Measurements from ENCODE around the gene ECT2.
A peak's percentile ranks its signal among the peaks of the same experiment; 100 is the strongest.

ECT2 gene

DNA sequence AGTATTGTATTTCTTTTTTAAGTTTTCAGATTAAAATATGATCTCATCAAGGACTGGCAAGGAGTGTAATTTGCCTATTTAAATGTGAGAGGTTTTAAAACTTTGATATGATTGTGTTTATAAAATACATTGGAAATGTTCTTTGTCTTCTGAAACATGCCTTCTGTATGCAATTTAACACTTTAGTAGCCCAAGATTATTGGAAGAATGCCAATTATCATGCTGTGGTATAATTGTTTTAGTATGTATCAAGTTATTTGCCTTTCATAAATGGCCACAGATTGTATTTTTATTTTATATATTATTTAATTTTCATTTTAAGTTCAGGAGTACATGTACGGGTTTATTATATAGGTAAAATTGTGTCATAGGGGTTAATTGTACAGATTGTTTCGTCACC, 31.7 kb downstream of the ECT2 start:
- ATAC-seq: no peak
- TF ChIP-seq ZNF565 (CRISPR knock-in tag; conservative IDR thresholded peaks at IDR 0.05; ENCODE audit: low read depth) (no peak), RARB (CRISPR knock-in tag; IDR thresholded peaks at IDR 0.05) (no peak), OSR1 (CRISPR knock-in tag; IDR thresholded peaks at IDR 0.05) (no peak), PPARA (CRISPR knock-in tag; IDR thresholded peaks at IDR 0.05; ENCODE audit: borderline replicate concordance) (no peak), ZC3H10 (CRISPR knock-in tag; IDR thresholded peaks at IDR 0.05) (no peak), ZFP3 (CRISPR knock-in tag; IDR thresholded peaks at IDR 0.05) (no peak), ESRRG (CRISPR knock-in tag; IDR thresholded peaks at IDR 0.05) (no peak)
- TF ChIP-seq, protein P1, sequence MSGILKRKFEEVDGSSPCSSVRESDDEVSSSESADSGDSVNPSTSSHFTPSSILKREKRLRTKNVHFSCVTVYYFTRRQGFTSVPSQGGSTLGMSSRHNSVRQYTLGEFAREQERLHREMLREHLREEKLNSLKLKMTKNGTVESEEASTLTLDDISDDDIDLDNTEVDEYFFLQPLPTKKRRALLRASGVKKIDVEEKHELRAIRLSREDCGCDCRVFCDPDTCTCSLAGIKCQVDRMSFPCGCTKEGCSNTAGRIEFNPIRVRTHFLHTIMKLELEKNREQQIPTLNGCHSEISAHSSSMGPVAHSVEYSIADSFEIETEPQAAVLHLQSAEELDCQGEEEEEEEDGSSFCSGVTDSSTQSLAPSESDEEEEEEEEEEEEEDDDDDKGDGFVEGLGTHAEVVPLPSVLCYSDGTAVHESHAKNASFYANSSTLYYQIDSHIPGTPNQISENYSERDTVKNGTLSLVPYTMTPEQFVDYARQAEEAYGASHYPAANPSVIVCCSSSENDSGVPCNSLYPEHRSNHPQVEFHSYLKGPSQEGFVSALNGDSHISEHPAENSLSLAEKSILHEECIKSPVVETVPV (CRISPR knock-in tag; IDR thresholded peaks at IDR 0.05): no peak

DNA sequence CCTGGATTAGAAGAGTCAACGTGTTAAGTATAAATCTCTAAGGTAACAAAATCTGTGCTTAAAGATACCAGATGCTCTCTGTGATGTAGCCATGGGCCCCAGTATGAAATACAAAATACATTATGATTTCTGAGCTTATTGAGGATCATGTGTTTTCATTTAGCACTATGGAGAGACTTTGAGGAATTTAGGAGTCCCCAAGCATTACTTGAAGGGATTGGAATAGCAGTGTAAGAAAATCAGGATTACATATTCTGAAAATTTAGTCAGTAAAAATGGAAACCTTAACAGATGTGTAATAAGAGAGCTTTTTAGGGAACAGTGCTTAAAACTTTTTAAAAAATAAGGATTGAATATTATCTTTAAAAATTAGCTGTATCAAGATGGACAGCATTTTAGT, 35.5 kb downstream of the ECT2 start:
- TF ChIP-seq ZNF70 (CRISPR knock-in tag; IDR thresholded peaks at IDR 0.05): no peak
- no peak for TF ChIP-seq ARNTL (CRISPR knock-in tag; IDR thresholded peaks at IDR 0.05; ENCODE audit: borderline replicate concordance, low read depth)
- TF ChIP-seq PPARA (CRISPR knock-in tag; IDR thresholded peaks at IDR 0.05; ENCODE audit: borderline replicate concordance): no peak
- TF ChIP-seq POU6F1 (CRISPR knock-in tag; IDR thresholded peaks at IDR 0.05; ENCODE audit: borderline replicate concordance, low read depth): no peak
- ATAC-seq: 0 out of 3 replicates have a peak, but pooled peaks have one; percentile 25

DNA sequence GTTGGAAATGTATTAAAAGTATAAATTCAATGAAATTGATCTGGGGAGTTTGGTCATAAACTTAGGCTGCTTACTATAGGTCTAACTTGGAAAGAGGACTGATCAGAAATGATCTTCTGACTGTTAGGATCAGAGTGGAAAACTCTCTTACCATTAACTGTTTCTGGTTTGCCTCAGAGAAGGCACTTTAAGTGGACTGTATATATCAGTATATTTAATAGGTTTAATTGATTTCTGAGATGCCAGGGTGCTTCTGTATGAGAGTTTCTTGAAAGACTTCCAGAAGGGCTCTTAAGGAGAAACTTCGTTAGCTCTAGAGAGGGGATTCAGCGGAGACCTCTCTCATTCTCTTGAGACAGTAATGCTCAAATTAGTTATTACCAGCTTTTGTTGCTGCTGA, 36.5 kb downstream of the ECT2 start:
- ATAC-seq: no peak
- TF ChIP-seq ZNF8 (CRISPR knock-in tag; IDR thresholded peaks at IDR 0.05): no peak
- no peak for TF ChIP-seq ZFP3 (CRISPR knock-in tag; IDR thresholded peaks at IDR 0.05)
- TF ChIP-seq ISL1 (CRISPR knock-in tag; IDR thresholded peaks at IDR 0.05): peak; percentile 93
- no peak for TF ChIP-seq POU6F1 (CRISPR knock-in tag; IDR thresholded peaks at IDR 0.05; ENCODE audit: borderline replicate concordance, low read depth)

GRCh38 chr3:172787746-172788145, 37.2 kb downstream of the ECT2 start:
- ATAC-seq: no peak
- TF ChIP-seq POU6F1 (CRISPR knock-in tag; IDR thresholded peaks at IDR 0.05; ENCODE audit: borderline replicate concordance, low read depth) (no peak), ISL1 (CRISPR knock-in tag; IDR thresholded peaks at IDR 0.05) (no peak), OSR1 (CRISPR knock-in tag; IDR thresholded peaks at IDR 0.05) (no peak), ZNF565 (CRISPR knock-in tag; conservative IDR thresholded peaks at IDR 0.05; ENCODE audit: low read depth) (no peak), ESRRG (CRISPR knock-in tag; IDR thresholded peaks at IDR 0.05) (no peak), ZNF70 (CRISPR knock-in tag; IDR thresholded peaks at IDR 0.05) (no peak), ZFP30 (CRISPR knock-in tag; IDR thresholded peaks at IDR 0.05) (no peak), RARB (CRISPR knock-in tag; IDR thresholded peaks at IDR 0.05) (no peak), BACH2 (CRISPR knock-in tag; IDR thresholded peaks at IDR 0.05; ENCODE audit: borderline replicate concordance) (no peak), TSHZ2 (CRISPR knock-in tag; IDR thresholded peaks at IDR 0.05) (no peak), PPARA (CRISPR knock-in tag; IDR thresholded peaks at IDR 0.05; ENCODE audit: borderline replicate concordance) (no peak), ARNTL (CRISPR knock-in tag; IDR thresholded peaks at IDR 0.05; ENCODE audit: borderline replicate concordance, low read depth) (no peak), TOX (CRISPR knock-in tag; IDR thresholded peaks at IDR 0.05; ENCODE audit: borderline replicate concordance) (no peak), ZNF8 (CRISPR knock-in tag; IDR thresholded peaks at IDR 0.05) (no peak), ZC3H10 (CRISPR knock-in tag; IDR thresholded peaks at IDR 0.05) (no peak), ZFP3 (CRISPR knock-in tag; IDR thresholded peaks at IDR 0.05) (no peak)
- TF ChIP-seq, protein P1 (CRISPR knock-in tag; IDR thresholded peaks at IDR 0.05): no peak
- TF ChIP-seq, protein P2, sequence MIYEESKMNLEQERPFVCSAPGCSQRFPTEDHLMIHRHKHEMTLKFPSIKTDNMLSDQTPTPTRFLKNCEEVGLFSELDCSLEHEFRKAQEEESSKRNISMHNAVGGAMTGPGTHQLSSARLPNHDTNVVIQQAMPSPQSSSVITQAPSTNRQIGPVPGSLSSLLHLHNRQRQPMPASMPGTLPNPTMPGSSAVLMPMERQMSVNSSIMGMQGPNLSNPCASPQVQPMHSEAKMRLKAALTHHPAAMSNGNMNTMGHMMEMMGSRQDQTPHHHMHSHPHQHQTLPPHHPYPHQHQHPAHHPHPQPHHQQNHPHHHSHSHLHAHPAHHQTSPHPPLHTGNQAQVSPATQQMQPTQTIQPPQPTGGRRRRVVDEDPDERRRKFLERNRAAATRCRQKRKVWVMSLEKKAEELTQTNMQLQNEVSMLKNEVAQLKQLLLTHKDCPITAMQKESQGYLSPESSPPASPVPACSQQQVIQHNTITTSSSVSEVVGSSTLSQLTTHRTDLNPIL (CRISPR knock-in tag; IDR thresholded peaks at IDR 0.05; ENCODE audit: low read depth): no peak
- TF ChIP-seq, protein P3, sequence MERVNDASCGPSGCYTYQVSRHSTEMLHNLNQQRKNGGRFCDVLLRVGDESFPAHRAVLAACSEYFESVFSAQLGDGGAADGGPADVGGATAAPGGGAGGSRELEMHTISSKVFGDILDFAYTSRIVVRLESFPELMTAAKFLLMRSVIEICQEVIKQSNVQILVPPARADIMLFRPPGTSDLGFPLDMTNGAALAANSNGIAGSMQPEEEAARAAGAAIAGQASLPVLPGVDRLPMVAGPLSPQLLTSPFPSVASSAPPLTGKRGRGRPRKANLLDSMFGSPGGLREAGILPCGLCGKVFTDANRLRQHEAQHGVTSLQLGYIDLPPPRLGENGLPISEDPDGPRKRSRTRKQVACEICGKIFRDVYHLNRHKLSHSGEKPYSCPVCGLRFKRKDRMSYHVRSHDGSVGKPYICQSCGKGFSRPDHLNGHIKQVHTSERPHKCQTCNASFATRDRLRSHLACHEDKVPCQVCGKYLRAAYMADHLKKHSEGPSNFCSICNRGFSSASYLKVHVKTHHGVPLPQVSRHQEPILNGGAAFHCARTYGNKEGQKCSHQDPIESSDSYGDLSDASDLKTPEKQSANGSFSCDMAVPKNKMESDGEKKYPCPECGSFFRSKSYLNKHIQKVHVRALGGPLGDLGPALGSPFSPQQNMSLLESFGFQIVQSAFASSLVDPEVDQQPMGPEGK (CRISPR knock-in tag; IDR thresholded peaks at IDR 0.05; ENCODE audit: borderline replicate concordance): no peak
